ENCODE results near the gene GRIK1.
"Not testable (repeated sequence)": the region's sequence is repeated elsewhere in the genome, so short reads cannot be mapped to it uniquely, and the experiment has no call there.

Gene GRIK1

DNA sequence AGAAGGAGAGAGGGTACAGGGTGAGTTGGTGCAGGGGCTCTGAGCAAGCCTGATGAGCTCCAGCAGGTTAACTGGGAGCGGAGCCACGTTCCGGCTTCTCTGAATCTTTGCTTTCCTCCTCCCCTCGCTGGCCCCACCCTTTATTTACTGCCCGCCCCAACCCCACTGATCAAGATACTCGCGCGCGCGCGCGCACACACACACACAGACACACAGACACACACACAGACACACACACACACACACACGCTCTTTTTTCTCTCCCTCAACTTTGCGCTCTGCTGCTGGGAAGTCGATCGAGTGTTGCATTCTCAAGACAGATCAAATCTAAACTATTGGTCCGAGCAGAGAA, at the start of gene GRIK1:
Gene GRIK1, minus strand, starts transcription at position 73 of the 352 bp plus-strand sequence.
- DNase-seq (ENCODE audit: low spot score): peak; percentile 14

- DNase-seq (ENCODE audit: low spot score): no peak
These were observed 48.0 kb upstream of the GRIK1 start for GRCh38 chr21:29987762-29988161.

- no peak for DNase-seq (ENCODE audit: low spot score)
These were observed 46.1 kb upstream of the GRIK1 start for GRCh38 chr21:29985866-29986265.

DNA sequence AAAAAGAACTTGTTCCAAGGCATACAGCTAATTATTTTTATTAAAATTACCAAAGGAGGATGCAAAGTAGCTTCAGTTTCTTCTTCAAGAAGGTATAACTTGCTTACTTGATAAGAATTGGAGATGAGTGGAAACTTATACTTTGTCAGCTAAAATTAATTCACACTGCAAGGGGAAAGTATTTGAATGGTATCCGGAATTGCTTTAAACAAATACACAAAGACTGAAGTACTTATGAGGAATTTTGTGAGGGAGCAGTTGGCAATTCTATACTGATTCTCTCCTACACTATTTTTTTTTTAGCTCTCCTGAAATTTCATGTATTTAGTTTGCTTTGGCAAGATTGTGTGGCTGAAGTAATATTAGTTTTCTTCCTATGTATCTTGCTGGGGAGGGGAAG, 39.2 kb upstream of the GRIK1 start:
- DNase-seq (ENCODE audit: low spot score): no peak

DNA sequence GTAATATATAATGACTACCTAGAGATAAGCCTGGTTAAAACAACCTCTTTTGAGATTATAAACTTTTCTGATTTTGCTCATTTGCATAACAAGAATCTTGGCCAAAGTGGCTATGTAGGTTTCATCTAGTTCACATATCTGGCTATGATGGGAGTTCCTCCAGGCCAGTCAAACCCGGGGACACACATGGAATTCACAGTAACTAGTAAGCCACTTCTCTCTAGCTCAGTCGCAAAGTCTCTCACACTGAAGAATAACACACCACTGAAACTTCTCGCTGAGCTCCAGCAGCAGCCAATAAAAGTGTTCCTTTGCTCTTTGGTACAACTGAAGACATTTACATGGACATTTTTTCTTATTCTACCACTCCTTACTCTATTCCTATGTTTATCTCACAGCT, 36.0 kb upstream of the GRIK1 start:
- DNase-seq (ENCODE audit: low spot score): no peak

GRCh38 chr21:29973258-29973657, 33.5 kb upstream of the GRIK1 start:
- DNase-seq (ENCODE audit: low spot score): no peak

DNA sequence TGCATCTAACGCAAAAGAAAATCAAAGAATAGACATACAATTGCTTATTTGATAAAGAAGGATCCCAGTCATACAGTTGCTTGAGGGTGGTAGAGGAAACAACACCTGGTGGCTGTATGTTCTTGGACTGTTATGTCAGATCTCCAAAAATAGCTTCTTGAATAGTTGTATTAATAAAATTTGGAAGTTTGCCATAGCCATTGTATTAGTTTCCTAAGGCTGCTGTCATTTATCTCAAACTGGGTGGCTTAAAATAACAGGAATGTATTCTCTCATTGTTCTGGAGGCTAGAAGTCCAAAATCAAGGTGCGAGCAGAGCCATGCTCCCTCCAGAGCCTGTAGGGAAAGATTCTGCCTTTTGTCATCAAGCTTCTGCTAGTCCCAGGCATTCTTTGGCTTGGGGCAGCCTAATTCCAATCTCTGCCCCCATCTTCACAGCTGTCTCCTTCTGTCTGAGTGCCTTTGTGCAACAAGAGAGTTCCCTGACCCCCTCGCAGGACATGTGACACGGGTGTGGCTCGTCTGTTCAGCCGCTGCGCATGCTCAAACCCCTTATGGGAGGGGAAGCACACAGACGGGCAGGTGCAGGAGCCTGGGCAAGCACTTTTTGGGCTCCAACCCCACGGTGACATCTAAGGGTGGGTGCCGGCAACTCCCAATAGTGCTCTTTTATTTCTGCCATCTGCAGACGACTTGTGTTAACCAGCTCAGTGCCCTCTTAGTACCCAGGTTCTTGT, 21.7 kb upstream of the GRIK1 start:
- DNase-seq (ENCODE audit: low spot score): no peak

GRCh38 chr21:29958551-29958950, 18.8 kb upstream of the GRIK1 start:
- no peak for DNase-seq (ENCODE audit: low spot score)

DNA sequence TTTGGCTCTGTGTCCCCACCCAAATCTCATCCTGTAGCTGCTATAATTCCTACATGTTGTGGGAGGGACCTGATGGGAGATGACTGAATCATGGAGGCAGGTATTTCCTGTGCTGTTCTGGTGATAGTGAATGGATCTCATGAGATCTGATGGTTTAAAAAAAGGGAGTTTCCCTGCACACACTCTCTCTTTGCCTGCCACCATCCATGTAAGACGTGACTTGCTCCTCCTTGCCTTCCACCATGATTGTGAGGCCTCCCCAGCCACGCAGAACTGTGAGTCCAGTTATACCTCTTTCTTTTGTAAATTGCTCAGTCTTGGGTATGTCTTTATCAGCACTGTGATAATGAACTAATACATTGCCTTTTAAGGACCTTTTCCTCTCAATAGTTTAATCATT, 18.2 kb upstream of the GRIK1 start:
- not testable (repeated sequence) for DNase-seq (ENCODE audit: low spot score)

GRCh38 chr21:29953690-29954089, 13.9 kb upstream of the GRIK1 start:
- no peak for DNase-seq (ENCODE audit: low spot score)

- no peak for DNase-seq (ENCODE audit: low spot score)
These were observed 13.3 kb upstream of the GRIK1 start for GRCh38 chr21:29953072-29953471.

DNA sequence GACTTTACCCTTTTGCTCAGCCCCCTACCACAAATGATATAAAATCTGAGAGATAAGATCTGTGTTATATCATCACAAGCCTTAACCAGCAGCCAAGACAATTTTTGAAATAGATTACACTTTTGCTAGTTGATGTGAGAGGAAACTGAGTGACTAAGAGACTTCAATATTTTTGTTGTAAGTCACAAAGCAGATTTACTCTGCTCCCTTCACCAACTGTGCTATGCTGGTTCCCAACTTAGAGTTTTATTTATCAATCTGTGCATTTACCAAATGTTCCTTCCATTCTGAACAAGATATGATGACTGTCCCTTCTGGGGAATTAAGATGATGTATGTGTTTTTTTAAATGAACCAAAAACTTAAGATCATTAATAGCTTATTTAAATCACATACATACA, 12.1 kb upstream of the GRIK1 start:
- DNase-seq (ENCODE audit: low spot score): no peak

- no peak for DNase-seq (ENCODE audit: low spot score)
These were observed 10.2 kb upstream of the GRIK1 start for GRCh38 chr21:29949991-29950390.

- no peak for DNase-seq (ENCODE audit: low spot score)
These were observed 7.3 kb upstream of the GRIK1 start for GRCh38 chr21:29947119-29947518.

DNA sequence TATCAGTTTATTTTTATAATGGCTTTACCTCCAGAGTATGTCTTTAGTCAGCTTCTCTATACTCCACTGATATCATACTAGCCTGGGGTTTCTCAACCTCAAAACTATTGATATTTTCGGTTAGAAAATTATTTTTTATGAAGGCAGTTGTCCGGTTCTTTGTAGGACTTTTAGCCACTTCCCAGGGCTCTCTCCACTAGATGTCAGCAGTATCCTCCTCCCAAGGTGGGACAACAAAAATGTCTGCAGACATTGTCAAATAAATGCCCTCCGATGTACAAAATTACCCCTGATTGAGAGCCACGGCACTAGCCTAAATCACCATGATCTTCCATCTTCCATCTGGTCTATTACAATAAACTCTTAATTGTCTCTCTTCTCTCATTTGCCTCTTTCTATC, 4.1 kb upstream of the GRIK1 start:
- DNase-seq (ENCODE audit: low spot score): no peak

DNA sequence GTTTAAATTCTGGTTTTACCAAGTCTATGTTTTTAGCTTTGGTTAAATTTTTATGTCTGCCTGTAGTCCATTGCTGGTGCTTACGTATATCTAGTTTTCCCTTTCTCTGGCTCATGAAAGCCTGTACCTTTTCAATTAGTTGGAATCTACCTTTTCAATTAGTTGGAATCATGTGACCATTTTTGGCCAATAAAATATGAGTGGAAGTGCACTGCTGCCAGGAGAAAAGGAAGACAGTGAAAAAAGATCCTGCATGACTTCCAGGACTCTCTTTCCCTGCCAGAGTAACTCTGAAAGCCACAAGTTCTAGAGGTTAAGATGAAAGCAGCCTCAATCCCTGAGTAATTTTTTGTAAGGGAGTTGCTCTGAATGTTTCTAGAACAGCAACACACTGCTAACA, 2.2 kb upstream of the GRIK1 start:
- no peak for DNase-seq (ENCODE audit: low spot score)

- no peak for DNase-seq (ENCODE audit: low spot score)
These were observed 1.2 kb upstream of the GRIK1 start for GRCh38 chr21:29940991-29941390.

DNA sequence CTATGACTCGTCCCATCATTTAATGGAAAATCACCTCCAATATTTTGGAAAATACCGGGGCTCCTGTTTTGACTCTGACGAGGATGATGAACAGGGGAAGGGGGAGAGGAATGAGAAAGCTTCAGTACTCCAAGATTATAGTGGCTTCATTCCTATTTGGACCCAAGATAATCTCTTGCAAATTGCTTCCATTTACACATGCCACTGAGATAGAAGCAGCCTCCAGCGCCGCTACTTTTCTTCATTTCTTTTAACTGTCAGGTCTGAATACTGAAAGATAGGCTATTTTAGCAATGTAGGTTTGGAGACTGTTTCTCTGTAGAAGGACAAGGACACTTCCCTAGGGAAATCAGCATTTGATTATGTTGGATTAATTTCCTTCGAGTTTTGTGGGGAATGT, 565 bp upstream of the GRIK1 start:
- no peak for DNase-seq (ENCODE audit: low spot score)

DNA sequence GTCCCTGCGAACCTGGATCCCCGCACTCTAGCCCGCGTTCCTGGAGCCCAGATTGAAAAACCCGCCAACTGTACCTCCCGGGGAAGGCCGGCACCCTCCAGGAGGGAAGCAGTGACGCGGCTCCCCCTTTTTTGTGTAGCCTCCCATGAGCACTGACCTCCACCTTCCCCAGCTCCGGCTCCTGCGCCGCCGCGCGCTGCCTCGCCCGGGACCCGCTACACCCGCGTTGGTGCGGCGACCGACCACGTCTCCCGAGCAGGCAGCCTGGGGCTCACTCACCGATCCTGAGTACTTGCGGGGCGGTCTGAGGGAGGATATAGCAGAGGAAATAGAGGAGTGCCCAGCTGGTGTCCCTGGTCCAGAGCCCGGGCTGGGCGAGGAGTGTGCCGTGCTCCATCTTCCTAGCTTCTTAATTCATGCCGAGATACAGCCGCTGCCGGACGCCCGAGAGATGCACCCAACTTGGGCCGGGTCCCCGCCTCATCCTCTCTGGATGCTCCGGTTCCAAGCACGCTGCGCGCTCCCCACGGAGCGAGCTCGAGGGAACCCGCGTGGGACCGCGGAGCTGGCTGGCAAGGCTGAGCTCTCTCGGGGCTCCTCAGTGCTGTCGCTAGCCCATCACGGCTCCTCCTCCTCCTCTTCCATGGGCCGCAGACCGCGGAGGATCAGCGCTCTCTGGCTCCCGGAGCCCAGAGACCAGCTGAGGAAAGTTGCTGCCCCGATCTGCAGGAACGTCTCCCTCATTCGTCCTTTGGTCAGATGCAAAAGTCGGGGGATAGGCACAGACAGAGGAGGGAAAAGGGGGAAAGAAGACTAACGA, 482 bp downstream of the GRIK1 start:
- peak; percentile 22 for DNase-seq (ENCODE audit: low spot score)

- no peak for DNase-seq (ENCODE audit: low spot score)
These were observed 1.1 kb downstream of the GRIK1 start for GRCh38 chr21:29938776-29939103.

GRCh38 chr21:29933088-29933487, 6.7 kb downstream of the GRIK1 start:
- DNase-seq (ENCODE audit: low spot score): no peak

DNA sequence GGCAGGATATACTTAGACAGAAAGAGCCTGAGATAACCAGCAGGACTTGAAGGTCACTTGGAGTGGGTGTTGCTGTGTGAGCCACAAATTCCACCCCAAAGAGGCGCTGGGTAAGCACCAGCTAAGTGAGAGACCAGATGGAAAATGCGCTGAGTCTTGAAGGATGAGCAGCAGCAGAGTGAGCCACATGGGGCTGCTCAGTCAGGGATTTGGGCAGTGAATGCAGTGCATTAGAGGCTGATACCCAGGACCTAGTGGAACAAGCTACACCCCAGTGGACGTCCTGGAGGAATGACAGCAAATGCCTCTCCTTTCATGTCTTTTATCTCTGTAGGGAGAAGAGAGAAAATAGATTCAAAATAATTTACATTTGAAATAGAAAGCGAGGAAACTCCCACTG, 11.3 kb downstream of the GRIK1 start:
- peak; percentile 14 for DNase-seq (ENCODE audit: low spot score)

- no peak for DNase-seq (ENCODE audit: low spot score)
These were observed 18.9 kb downstream of the GRIK1 start for GRCh38 chr21:29920938-29921337.

DNA sequence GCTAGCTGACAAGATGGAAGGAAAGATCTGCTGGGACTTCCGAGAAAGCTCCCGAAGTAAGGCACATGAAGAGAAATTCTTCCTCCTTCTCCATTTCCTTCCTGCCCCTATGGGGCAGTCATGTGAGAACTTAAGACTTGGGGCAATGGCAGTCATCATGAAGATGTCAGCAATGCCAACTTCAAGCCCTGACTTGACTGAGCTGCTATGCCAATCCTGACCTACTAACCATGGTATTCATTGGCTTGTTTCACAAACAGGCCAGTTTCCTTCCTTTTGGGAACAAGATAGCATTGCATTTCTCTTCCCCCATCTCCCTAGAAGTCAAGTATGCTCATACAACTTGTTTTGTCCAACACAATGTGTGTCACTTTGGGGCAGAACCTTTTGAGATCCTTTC, 25.5 kb downstream of the GRIK1 start:
- DNase-seq (ENCODE audit: low spot score): no peak
